Measurements from ENCODE around the gene ATP5MK. TPM values are rescaled to one million over a fixed set of nuclear protein-coding genes. Genes with fewer than 3 reads are reported as not detected.

The ATP5MK gene, protein sequence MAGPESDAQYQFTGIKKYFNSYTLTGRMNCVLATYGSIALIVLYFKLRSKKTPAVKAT
- 208 and 223 TPM in 2 replicates for total RNA-seq

DNA sequence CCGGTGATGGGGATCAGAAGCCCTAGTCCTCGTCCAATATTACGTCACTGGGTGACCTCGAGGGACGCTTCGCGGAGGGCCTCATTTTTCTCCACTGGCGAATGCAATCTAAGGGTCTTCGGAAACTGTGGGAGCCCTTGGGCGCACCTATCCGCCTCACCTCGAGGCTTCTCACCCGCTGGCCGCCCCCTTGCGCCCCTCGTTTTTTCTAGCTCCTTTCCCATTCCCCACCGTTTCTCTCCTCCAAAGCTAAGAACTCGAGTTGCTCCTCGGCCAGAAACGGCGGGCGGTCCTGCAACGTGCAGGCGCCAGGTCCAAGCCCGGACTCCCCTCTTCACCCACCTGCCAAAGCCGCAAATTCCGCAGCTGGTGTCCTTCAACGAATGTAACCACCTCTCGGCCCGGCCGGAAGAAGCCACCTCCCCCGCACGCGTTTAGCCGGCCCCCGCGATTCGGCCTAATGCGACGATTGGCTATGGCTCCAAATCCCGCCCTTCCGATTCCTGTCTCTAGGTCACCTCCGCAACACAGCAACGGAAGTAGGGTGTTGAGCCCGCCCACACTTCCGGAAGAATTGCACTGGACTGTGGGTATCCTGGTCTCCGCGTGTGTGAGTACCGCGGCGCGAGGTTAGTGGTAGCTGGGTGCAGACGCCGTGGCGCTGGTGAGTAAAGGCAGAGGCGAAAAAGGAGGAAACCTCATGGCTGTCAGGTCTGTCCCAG is at the start of gene ATP5MK, which contains the start of gene PDCD11:
Gene ATP5MK, minus strand, starts transcription at position 409 of the 722 bp plus-strand sequence. CDS start 4,018 bp downstream, outside the sequence.
Gene PDCD11, plus strand, starts transcription at position 560 of the 722 bp plus-strand sequence. CDS start 1,801 bp downstream, outside the sequence.
- Mint-ChIP-seq H3K4me1 (peaks cover 47% of the 10 kb centered on the region), H3K27me3 (no peaks in the 10 kb centered on the region), H3K27ac (peak within 1 kb of the TSS; percentile 91), H3K9me3 (no peaks in the 10 kb centered on the region), H3K4me3 (peak within 1 kb of the TSS; percentile 98), H3K36me3 (ENCODE audit: low read depth) (peaks cover 63% of the 10 kb centered on the region)
- TF ChIP-seq, protein P1, sequence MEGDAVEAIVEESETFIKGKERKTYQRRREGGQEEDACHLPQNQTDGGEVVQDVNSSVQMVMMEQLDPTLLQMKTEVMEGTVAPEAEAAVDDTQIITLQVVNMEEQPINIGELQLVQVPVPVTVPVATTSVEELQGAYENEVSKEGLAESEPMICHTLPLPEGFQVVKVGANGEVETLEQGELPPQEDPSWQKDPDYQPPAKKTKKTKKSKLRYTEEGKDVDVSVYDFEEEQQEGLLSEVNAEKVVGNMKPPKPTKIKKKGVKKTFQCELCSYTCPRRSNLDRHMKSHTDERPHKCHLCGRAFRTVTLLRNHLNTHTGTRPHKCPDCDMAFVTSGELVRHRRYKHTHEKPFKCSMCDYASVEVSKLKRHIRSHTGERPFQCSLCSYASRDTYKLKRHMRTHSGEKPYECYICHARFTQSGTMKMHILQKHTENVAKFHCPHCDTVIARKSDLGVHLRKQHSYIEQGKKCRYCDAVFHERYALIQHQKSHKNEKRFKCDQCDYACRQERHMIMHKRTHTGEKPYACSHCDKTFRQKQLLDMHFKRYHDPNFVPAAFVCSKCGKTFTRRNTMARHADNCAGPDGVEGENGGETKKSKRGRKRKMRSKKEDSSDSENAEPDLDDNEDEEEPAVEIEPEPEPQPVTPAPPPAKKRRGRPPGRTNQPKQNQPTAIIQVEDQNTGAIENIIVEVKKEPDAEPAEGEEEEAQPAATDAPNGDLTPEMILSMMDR (IDR thresholded peaks at IDR 0.05) = no peak
- POLR2A ChIA-PET = interaction anchor here (0.5 to 3.2 kb wide), 12 partner anchors 9 to 1578 kb away, joined by 3 to 16 read pairs (median 3); partner anchors contain the start of genes OGA, PCGF6, SFR1 and TAF5
- intact Hi-C loops (cut with micrococcal nuclease) = loop anchor here (1.0 kb wide), 4 partner anchors 28 to 542 kb away; partner anchors contain the start of genes BORCS7, CNNM2 and PCGF6
- CTCF ChIA-PET = interaction anchor here (1.3 kb wide), 1 partner anchor 87 kb away, joined by 5 read pairs; no protein-coding TSS in a partner anchor
- peak; percentile 88 for DNase-seq
- ATAC-seq (ENCODE audit: low read depth) = peak; percentile 98

DNA sequence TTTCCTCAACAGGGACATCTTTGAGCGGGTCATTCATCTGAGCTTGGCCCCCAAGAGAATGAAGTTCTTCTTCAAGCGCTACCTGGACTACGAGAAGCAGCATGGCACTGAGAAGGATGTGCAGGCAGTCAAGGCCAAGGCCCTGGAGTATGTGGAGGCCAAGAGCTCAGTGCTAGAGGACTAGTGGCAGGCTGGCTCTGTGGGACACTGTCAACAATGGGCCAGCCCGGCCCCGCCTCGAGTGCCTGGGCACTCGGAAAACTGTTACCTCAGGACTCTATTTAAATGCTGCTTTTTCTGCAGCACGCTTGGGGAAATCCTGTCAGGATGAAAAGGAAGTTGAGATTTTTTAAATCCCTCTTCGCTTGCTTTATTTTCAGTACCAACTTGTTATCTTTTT is 49.1 kb upstream of the ATP5MK start:
- intact Hi-C loops (cut with micrococcal nuclease) = no loop called here
- ChIA-PET POLR2A (no interaction called here), CTCF (no interaction called here)
- Mint-ChIP-seq H3K27me3 (no peaks in the 10 kb centered on the region), H3K9me3 (no peaks in the 10 kb centered on the region), H3K36me3 (ENCODE audit: low read depth) (peaks cover 87% of the 10 kb centered on the region), H3K4me3 (no peak overlapping the region), H3K27ac (peak overlapping the region; percentile 30), H3K4me1 (peaks cover 20% of the 10 kb centered on the region)
- no peak for ATAC-seq (ENCODE audit: low read depth)
- TF ChIP-seq, protein P1 (IDR thresholded peaks at IDR 0.05) = no peak
- no peak for DNase-seq

DNA sequence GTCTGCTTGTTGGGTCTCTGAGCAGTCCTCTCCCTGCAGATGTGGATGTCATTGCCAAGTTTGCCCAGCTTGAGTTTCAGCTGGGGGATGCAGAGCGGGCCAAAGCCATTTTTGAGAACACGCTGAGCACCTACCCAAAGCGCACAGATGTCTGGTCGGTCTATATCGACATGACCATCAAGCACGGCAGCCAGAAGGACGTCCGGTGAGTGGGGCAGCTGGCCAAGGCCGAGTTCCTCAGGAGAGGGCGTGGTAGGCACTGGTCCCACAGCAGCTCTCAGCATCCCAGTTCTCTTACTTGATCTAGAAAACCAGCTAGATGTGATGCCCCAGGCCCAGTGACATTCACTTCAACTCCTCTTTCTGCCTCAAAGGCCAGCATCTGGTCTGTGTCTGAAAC is 48.2 kb upstream of the ATP5MK start:
- no peak overlapping the region for H3K4me3 Mint-ChIP-seq
- ChIA-PET CTCF (no interaction called here), POLR2A (no interaction called here)
- H3K9me3 Mint-ChIP-seq = no peaks in the 10 kb centered on the region
- no peak overlapping the region for H3K27ac Mint-ChIP-seq
- intact Hi-C loops (cut with micrococcal nuclease) = no loop called here
- no peak for ATAC-seq (ENCODE audit: low read depth)
- peaks cover 12% of the 10 kb centered on the region for H3K4me1 Mint-ChIP-seq
- TF ChIP-seq, protein P1 (IDR thresholded peaks at IDR 0.05) = no peak
- H3K36me3 Mint-ChIP-seq (ENCODE audit: low read depth) = peaks cover 88% of the 10 kb centered on the region
- no peaks in the 10 kb centered on the region for H3K27me3 Mint-ChIP-seq
- DNase-seq = no peak

DNA sequence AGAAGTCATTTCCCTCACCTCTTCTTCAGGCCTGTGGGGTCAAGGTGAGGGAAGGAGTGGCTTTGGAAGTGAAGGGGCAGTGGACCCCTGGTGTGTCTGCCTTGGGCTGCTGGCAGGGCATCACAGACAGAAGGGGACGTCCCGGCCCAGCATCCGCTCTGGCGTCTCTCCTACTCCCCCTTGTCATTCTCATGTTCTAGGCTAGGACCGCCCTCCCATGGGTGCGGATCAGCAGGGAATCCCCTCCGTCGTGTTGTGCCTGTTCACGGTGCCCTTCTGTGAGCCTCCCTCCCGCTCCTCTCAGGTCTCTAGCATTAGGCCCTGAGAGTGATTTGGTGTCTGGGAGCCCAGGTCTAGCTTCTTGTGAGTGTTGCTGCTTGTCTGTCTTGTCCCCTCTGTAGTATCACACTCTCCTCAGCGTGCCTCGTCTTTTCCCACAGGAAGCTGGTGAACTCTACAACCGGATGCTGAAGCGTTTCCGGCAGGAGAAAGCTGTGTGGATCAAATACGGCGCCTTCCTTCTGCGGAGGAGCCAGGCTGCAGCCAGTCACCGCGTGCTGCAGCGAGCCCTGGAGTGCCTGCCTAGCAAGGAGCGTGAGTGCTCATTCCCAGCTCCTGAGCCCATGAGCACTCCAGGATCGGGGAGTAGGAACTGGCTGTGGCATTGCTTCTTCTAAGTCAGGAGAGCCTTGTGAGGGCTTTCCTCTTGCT is 47.4 kb upstream of the ATP5MK start:
- H3K27me3 Mint-ChIP-seq = no peaks in the 10 kb centered on the region
- intact Hi-C loops (cut with micrococcal nuclease) = no loop called here
- TF ChIP-seq, protein P1 (IDR thresholded peaks at IDR 0.05) = no peak
- no peak overlapping the region for H3K4me3 Mint-ChIP-seq
- H3K9me3 Mint-ChIP-seq = no peaks in the 10 kb centered on the region
- H3K27ac Mint-ChIP-seq = no peak overlapping the region
- no peak for DNase-seq
- CTCF ChIA-PET = interaction anchor here (0.8 kb wide), 1 partner anchor 37 kb away, joined by 3 read pairs; no protein-coding TSS in a partner anchor
- H3K36me3 Mint-ChIP-seq (ENCODE audit: low read depth) = peaks cover 84% of the 10 kb centered on the region
- POLR2A ChIA-PET = no interaction called here
- no peak for ATAC-seq (ENCODE audit: low read depth)
- H3K4me1 Mint-ChIP-seq = peaks cover 4% of the 10 kb centered on the region

Measured in activated B cell treated with CpG ODN at 0.5 μM for 24 hours (primary cell).